Stimulated activated CD4-positive, alpha-beta T cell treated with anti-CD3 and anti-CD28 coated beads, Interleukin-15, amount 100 ng/mL, for 48 hours (primary cell): ENCODE measurements around the gene OTX1.
"Not testable (repeated sequence)": the region's sequence is repeated elsewhere in the genome, so short reads cannot be mapped to it uniquely, and the experiment has no call there.

Source experiments
- DNase-seq, 2 donors: peaks; one replicate each; pipeline ENCODE4 v3.0.0-alpha.2; 2020; ENCODE audit warnings: low read depth in 2 of 2

The OTX1 gene

DNA sequence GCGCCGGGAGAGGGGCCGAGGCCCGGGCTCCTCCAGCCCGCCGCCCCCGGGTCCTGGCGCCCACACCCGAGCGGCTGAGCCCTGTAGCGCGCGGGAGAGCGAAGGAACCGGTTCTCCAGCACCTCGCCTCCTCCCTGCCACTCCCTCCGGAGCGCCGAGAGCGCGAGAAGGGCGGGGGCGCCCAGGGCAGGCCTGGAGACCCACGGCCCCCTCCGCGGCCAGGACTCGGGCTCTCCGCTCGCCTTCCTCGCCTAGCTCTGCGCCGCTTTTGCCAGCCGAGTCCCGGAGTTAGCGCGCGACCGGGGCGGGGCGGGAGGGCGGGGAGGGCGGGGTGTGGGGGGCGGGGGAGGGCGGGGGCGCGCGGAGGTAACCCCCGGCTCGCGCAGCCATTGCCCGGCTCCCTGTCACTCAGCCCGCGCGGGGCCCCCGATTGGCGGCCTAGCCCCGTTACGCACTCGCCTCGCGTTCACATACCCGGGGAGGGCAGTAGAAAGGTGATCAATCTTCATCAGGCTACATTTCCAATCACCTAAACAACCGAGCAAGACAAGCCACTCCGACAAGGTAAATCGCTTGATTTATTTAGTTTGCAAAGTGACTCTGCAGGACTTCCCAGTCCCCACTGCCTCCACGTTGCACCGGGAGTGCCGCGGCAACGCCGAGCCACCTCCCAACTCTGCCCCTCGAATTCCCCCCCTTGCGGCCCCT, at the start of gene OTX1:
OTX1 (plus strand) TSS at position 497 of the 708 bp plus-strand sequence. CDS start 2,161 bp downstream, outside the sequence.
- DNase-seq = no peak

DNA sequence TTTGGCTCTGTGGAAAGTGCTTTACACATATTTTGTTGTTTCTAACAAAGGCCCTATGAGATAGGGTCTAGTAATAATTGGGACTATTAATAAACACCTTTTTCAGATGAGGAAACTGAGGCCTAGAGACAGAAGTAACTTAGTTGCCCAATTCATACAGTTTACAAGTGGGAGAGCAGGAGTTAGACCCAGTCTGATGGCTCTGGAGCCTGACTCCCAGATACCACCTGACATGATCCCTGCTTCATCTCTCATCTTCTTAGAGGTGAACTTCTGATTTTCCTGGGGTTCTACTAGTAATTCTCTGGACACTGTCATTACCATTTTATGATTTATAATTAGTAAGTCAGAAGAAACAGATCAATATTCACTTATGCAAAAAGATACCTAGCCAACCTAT, 49.1 kb upstream of the OTX1 start:
- DNase-seq = no peak

DNA sequence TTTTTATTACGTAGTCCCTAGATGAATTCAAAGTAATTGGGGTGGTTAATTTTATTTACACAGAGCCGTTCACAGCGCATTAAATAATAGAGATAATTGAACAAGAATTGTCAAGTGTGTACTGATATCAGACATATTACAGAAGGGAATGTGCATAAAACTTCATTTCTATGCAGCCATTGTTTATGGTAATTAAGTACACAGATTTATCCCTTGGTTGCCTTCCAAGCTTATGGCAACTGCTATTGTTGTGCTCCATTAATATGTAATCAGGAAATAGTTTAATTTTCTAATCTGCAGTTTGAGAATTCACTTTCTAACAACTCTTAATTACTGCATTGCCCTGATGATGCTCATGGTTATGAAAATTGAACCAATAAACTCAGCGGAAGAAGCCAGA, 47.3 kb upstream of the OTX1 start:
- DNase-seq = no peak

DNA sequence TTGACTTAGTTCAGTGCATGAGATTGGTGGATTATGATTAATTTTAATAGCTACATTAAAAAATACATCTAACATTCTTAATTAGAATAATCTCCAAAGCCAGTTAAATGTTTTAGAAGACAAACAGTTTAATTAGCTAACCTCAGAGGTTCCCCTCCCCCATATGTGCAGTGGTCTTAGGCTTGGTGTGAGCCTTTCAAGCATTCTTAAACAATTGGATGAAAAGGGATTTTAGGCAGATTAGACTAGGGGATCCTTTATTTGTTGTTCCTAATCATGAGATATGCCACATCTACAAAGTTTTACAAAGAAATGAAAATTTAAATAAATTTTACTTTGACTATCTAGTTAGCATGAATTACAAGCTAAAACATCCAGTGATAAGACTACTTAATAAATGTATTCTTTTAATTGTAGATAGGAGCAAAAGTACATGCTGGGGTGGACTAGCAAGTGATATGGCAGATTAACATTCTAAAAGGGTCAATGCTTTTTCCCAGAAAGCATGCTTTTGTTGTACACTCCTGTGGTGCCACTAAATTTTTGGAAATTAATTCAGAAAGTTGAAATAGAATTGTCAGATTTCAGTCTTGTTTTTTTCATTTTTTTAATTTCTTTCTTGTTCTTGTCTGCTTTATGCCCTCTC, 42.7 kb upstream of the OTX1 start:
- no peak for DNase-seq

DNA sequence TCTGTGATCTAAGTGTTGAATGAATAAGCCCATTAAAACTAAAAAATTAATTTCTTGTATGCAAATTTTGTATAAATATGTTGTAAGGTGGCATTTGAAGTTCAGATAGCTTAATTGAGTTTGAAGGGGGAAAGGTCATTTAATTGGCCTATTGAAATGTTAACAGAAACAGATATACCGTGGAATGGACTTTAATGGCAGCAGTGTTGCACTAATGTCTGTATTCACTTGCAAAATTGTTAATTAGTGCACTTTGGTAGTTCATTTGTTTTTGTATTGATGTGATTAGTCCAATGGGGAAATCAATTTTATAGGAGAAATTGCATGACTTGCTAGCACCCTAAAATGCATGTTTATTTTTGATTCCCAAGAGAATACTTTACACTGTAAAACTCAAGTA, 41.8 kb upstream of the OTX1 start:
- DNase-seq = no peak

DNA sequence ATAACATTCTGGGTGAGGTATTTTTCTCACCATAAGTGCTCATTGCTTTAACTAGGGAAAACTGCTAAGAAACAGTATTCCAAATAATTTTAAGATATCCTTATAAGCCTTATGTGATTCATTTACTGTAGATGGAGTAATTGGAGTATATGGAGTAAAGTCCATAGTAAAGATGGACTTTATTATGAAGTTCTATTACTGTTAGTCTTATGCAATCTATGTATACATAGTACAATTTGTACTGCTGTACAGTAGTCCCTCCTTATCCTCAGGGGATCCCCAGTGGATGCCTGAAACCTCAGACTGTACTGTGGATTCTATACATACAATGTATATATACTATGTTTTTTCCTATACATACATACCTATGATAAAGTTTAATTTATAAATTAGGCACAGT, 41.1 kb upstream of the OTX1 start:
- DNase-seq = no peak

DNA sequence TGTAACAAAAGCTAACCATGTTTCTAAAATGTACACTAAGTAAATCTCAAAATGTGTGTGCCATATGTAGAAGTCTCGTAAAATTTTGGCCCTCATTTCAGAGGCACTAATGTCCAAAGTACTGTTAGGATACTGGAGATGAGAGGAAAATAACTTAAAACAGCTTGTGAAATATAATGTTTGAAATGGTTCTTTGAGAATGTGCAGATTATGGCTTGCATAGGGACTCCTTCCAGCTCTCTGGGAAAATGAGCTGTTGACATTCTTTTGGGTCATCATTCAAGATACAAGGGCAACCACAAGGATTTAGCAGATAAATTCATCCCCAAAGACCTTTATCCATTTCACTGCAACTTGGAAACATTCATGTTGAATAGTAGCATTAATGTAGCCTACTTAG, 38.1 kb upstream of the OTX1 start:
- no peak for DNase-seq

DNA sequence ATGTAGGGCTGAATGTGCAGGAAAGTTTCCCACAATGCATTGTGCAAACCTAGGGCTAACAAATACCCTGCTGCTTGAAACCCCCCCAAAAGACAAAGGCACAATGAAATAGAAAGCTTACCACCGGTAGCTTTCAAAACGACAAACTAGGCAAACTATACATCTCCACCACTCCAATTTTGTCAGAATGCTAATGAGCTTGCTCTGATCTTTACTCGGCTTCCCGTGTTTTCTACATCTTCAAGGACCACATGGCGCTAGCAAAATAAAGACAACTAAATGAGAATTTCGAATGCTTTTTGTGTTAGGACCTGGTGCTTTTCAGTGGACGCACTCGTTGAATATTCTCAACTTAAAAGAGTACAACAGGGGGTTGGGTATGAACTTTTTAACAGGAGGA, 37.2 kb upstream of the OTX1 start:
- no peak for DNase-seq

DNA sequence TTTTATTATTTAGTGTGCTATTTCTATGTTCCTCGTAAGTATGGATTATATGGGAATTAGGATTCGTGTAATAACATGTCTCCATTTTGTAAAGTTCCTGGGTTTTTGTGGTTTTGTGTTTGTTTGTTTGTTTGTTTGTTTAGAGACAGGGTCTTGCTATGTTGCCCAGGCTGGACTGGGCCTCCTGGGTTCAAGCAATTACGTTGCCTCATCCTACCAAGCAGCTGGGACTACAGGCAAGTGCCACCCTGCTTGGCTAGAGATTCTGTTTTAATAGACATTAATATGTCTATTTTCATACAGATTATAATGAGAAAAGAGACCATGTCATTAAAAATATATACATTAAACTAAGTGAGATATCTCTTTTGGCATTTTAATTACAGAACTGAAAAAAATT, 35.2 kb upstream of the OTX1 start:
- no peak for DNase-seq

DNA sequence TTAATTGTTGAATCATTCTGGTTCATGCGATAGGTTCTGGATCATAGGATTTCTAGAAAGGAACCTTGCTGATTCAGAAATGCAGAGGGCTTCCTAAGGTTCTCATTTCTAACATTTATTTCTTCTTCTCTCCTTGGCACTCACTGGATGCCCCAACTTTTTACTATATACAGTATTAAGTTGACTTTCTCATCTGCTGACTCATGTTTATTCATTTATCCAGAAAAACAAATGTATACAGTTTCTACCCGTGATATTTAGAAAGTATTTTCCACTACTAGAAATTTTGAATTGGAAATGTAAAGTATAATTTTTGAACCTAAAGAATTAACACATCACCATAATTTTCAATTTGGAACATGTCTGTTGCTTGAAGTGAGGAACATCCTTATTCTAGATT, 32.2 kb upstream of the OTX1 start:
- DNase-seq = no peak

DNA sequence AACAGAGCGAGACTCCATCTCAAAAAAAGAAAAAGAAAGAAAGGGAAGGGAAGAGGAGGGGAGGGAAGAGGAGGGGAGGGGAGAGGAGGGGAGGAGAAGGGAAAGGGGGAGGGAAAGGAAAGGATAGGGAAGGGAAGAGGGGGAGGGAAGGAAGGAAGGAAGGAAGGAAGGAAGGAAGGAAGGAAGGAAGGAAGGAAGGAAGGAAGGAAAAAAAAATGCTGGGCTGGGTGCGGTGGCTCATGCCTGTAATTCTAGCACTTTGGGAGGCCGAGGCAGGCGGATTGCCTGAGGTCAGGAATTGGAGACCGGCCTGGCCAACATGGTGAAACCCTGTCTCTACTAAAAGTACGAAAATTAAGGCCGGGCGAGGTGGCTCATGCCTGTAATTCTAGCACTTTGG, 30.9 kb upstream of the OTX1 start:
- not testable (repeated sequence) for DNase-seq

DNA sequence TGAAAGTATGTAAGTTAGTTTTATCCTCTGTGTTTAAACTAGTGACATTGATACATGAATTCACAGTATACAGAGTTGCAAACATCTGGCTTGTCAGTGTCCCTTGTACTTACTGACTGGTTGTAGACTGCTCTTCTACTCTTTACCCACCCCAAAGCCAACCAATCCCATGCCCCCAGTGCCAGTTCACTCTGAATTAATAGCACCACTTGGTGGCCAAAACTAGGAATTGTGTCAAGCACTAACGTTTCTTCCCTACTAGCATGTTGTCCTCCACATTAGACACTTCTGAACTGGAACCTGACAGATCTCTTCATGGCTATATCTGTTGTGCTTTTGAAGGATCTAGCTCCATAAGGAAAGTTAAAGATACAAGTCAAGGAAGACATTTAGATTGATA, 27.2 kb upstream of the OTX1 start:
- no peak for DNase-seq

DNA sequence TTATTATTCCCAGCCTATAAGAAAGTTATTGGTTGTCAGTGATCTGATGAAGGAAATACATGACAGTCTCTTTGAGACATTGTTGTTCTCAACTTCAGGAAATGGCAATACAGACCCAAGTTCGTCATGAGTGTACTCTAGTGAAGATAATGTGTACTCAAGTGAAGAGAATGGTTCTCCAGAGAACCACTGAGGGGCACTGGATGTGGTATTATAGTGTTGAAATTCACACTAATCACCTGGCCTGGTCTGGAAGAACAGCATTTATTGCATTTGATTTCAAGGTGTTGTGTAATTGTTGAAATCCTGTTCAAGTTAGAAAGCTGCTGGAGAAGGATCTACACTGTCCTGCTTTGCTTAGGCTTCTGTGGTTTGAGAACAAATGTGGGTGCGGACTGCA, 23.4 kb upstream of the OTX1 start:
- DNase-seq = no peak

DNA sequence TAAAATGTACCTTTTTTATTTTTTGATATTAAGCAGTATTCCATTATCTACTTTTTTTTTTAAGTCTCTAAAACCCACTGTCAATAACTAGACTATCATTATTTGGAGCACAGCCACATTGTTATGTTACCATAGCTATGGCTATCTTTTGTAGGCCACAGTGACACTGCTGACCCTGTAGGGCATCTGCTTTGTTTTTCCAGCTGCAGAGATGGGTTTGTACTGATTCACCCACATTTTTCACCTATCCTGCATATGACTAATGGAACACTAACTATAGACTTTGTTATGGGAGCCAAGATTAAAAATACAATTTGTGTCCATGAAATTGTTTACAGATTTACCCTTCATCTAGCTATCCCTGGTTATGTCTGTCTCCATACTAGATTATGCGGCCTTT, 21.6 kb upstream of the OTX1 start:
- no peak for DNase-seq

DNA sequence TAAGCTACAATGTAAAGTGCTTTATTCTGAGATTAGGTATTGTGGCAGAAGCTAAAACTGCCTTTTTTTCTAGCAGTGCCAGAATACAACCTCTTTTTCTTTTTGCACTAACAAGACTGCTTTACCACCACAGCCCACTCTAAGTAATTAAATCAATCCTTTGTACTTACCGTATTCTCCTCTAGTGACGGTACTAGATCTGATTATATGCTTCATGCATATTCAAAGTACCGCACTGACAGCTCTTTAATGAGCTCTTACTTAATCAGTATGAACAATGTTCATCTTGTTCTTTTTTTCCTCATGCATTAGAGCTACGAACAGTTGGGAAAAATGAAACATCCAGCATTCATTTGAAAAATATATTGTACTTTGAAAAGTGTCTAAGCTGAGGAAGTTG, 16.1 kb upstream of the OTX1 start:
- no peak for DNase-seq

DNA sequence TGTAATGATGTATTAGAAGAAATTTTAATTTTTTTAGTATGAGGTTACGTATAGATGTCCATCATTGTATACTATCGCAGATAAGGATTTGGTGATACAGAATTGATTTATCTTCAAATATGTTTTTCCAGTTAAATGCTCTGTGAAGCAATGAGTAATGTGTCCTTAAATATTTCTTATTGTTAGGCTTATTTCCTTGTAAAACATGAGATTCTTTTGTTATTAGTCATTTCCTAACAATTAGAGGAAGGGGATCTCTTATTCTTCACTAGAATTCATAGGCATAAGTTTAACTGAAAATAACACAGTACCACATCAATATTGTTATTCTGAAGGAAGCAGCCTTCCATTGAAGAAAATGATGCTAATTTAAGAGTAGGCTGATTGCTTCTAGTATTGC, 15.5 kb upstream of the OTX1 start:
- no peak for DNase-seq

DNA sequence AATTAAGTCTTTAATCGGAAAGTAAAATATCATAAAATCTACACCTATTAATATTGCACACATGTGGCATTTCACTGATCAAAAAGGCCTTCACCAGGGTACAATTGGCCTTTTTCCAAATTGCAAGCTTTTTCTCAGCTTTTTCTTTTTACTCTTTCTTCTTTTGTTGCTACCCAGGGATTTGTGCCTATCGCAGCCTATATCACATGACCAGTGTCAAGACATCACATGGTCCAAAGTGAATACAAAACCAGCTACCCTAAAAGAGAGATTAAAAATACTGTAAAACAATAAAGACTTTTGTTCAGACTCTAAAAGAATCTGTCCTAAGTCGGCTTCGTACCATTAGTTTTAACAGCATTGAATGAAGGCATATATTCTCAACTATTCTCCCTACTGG, 15.0 kb upstream of the OTX1 start:
- no peak for DNase-seq

DNA sequence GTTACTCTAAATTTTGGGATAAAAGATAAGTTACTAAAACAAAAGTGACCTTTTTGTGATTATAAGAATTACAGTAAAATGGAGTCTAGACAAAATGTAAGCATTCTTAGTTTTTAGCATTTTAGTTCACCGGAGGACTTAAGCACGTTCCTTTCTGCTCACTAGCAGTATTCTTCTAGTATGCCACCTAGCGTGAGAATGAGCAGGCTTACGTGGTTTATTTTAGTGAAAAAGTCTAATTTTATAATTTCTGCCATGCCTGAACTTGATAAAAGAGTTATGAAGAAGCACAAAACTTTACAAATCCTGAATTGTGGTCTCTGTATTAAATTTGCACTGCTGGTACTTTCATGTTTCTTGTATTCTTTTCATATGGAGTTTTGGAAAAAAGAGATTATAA, 12.6 kb upstream of the OTX1 start:
- no peak for DNase-seq

DNA sequence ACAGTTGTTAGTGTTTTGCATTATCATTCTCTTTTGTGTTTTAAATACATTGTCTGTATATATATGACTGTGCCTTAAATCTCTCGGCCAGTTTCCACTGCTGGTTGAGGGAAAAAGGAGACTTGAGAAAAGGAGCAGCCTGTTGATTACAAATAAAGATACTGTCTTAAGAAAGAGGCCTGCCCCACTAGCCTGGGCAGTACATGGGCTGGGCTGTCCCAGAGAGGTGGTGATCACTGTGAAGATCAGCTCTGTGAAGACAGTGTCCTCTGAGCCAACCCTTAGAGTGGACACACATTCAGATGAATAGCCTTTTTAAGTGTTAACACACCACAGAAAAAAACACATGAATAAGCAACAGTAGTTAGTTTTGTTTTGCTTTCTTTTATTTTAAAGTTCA, 10.0 kb upstream of the OTX1 start:
- no peak for DNase-seq

DNA sequence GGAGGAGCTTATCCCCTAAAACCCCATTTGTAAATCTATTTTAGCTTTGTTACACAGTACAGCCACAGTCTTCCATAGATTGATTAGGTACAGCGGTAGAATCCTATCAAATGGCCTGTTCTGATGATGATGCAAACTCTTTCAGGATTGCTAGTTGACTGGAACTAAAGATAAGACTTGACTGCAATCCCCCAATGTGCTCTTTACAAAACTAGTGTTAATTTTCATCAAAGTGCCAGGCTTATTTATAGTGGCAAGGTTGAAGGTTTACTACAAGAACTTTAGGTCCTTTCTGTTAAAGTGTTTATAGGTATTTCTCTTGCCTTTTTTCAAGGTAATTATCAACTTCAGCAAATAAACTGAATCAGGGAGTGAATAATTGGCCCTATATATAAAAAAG, 9.0 kb upstream of the OTX1 start:
- no peak for DNase-seq

DNA sequence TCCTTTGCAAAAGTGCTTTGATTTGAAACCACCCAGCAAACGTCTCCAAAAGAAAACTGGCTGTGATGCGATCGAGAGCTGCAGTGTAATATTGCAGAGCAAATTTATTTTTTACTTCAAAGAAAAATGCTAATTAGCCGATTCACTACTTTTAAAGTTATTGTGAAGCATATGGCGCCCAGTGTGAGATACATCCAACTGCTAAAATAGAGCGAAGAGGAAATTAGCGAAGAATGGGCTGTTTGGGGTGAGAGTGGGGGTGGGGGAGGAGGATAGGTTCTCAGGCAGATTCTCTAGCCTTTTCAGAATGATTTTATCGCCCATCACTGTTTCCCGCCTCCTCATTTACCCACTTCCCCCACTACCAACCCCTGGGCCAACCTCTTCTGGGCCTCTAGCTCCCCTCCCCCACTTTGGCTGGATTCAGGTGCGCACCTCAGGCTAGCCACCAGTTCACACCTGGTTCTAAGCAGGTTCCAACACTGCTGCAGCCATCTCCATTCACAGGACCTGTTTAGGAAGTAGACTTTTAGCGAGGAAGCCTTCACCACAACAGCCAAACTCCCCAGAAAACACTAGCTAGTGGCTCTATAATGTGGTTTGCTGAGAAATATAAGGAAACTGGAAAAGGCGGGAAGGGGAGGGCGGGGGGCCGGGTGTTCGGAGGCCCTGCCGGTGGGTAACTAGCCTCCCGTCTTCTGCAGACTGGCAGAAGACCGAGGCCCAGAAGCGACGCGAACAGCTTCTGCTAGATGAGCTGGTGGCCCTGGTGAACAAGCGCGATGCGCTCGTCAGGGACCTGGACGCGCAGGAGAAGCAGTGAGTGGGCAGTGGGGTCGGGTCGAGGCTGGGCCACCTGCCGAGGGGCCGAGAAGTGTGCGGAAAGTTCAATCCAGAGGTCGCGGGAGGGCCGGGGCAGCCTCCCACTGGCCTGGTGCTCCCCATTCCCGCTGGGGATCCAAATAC, 6.0 kb upstream of the OTX1 start:
- no peak for DNase-seq

DNA sequence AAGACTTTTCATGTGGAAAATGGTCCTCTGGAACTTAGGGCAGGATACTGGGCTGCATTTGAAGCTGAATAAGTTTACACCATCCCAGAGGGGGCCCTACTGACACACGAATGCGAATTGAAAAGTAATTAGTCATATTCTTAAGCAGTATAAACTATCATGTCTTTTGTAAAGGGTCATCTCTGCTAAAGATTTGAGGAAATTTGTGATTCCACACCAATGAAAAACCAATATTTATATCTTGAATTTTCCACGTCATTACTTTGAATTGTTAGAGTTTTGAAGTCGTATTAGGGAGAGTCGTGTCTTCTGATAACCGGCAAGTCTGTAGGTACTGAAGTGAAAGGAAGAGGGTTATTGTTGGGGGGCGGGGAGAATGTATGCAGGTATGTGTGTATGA, 4.1 kb upstream of the OTX1 start:
- no peak for DNase-seq

DNA sequence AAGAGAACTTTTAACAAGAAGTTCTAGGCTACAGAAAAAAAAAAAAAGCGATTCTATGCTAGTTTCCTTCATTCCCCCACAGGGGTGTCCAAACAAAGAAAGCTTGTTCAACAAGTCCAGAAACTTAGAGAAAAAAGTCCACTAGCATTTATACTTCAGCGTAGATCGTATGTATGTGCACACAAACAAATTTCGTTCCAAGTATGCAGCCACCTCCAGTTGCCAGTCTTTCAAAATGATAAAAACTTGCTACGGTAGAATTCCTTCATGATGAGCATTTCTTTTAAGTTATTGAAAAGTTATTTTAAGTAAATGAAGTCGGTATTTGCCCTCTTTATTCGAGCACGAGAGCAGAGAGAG, 3.7 kb upstream of the OTX1 start:
- DNase-seq = no peak
